Endothelial cell of umbilical vein (primary cell): ENCODE data around the gene PTK6.

ENCODE experiments used
- EZH2 ChIP-seq: IDR thresholded peaks from 2 replicates; pipeline ENCODE4 v1.6.1; 2012; ENCODE audit warnings: borderline replicate concordance, low read depth, mild to moderate bottlenecking, moderate library complexity, low read length, inconsistent platforms; ENCODE audit not compliant: severe bottlenecking
- JUN ChIP-seq: IDR thresholded peaks from 2 replicates; pipeline ENCODE4 v1.6.1; 2011; ENCODE audit warnings: borderline replicate concordance, low read depth; ENCODE audit not compliant: insufficient read length, insufficient read depth
- POLR2A ChIP-seq: IDR thresholded peaks from 2 replicates; pipeline ENCODE4 v1.6.1; 2012; ENCODE audit warnings: low read depth, mild to moderate bottlenecking, control low read depth, low read length
- TF ChIP-seq, protein P1 (sequence below), 2 donors: IDR thresholded peaks; 1 replicate in 1 of 2; 2 replicates in 1 of 2; pipeline ENCODE4 v1.5.1; 2011; ENCODE audit warnings: low read length in 2 of 2, mild to moderate bottlenecking in 2 of 2, moderate library complexity in 2 of 2, control low read depth in 1 of 2, inconsistent platforms in 1 of 2, low read depth in 1 of 2; ENCODE audit not compliant: insufficient read depth in 1 of 2; ENCODE audit errors: extremely low read depth in 1 of 2
- TF ChIP-seq, protein P2 (sequence below): IDR thresholded peaks from 2 replicates; pipeline ENCODE4 v1.6.1; 2011; ENCODE audit not compliant: insufficient read depth, insufficient read length

DNA sequence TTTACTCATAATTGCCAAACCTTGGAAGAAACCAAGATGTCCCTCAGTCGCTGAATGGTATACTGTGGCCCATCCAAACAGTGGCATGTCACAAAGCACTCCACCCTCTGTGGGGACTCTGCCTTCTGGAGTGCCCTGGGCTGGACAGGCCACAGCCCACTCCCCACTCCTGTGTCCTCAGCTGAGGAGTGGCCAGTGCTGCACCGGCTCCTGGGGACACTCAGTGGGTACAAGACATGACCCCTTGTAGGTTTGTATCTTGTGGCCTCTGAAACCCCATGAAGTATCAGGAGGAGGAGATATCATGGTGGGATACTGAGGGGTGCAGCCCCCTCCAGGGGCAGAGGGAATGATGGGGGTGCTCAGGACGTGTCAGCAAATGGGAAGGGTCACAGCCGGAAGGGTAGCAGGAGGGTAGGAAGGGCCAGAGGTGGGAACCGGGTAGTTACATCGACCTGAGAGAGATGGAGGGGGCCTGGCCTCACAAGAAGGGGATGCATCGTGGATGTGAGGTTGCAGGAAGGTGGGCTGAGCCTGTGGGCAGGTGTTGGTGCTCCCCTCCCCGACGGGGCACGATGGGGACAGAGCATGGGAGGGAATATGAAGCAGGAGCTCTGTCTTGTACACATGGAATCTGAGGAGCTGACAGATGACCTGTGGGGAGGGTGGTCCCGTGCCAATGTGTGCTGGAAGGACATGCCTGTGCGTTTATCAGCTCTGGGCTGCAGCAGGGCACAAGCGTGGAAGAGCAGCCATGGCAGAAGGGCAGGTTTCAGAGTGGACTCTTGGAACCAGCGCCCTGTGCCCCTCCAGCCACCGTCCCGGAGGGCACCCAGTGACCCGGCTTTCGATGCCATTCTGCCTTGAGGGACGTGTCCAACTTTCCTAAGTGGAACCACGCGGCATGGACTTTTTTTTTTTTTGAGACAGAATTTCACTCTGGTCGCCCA, 48.7 kb upstream of the PTK6 start:
- TF ChIP-seq EZH2 (no peak), JUN (no peak), POLR2A (no peak)
- TF ChIP-seq, protein P1, sequence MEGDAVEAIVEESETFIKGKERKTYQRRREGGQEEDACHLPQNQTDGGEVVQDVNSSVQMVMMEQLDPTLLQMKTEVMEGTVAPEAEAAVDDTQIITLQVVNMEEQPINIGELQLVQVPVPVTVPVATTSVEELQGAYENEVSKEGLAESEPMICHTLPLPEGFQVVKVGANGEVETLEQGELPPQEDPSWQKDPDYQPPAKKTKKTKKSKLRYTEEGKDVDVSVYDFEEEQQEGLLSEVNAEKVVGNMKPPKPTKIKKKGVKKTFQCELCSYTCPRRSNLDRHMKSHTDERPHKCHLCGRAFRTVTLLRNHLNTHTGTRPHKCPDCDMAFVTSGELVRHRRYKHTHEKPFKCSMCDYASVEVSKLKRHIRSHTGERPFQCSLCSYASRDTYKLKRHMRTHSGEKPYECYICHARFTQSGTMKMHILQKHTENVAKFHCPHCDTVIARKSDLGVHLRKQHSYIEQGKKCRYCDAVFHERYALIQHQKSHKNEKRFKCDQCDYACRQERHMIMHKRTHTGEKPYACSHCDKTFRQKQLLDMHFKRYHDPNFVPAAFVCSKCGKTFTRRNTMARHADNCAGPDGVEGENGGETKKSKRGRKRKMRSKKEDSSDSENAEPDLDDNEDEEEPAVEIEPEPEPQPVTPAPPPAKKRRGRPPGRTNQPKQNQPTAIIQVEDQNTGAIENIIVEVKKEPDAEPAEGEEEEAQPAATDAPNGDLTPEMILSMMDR (IDR thresholded peaks at IDR 0.05; ENCODE audit: extremely low read depth in 1 of 2, insufficient read depth in 1 of 2, low read depth in 1 of 2, low read length in 2 of 2): no peak
- TF ChIP-seq, protein P2, sequence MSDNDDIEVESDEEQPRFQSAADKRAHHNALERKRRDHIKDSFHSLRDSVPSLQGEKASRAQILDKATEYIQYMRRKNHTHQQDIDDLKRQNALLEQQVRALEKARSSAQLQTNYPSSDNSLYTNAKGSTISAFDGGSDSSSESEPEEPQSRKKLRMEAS: no peak
